ENCODE measurements around the gene WHAMM.
A peak's percentile ranks its signal among the peaks of the same experiment; 100 is the strongest.
"Not testable (repeated sequence)": the region's sequence is repeated elsewhere in the genome, so short reads cannot be mapped to it uniquely, and the experiment has no call there.

The WHAMM gene, protein sequence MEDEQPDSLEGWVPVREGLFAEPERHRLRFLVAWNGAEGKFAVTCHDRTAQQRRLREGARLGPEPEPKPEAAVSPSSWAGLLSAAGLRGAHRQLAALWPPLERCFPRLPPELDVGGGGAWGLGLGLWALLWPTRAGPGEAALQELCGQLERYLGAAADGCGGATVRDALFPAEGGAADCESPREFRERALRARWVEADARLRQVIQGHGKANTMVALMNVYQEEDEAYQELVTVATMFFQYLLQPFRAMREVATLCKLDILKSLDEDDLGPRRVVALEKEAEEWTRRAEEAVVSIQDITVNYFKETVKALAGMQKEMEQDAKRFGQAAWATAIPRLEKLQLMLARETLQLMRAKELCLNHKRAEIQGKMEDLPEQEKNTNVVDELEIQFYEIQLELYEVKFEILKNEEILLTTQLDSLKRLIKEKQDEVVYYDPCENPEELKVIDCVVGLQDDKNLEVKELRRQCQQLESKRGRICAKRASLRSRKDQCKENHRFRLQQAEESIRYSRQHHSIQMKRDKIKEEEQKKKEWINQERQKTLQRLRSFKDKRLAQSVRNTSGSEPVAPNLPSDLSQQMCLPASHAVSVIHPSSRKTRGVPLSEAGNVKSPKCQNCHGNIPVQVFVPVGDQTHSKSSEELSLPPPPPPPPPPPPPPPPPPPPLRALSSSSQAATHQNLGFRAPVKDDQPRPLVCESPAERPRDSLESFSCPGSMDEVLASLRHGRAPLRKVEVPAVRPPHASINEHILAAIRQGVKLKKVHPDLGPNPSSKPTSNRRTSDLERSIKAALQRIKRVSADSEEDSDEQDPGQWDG

GRCh38 chr15:82809308-82810060 is at the start of gene WHAMM:
Gene WHAMM (plus strand): TSS chr15:82809628. CDS start chr15:82809727, 99 bp downstream.
- DNase-seq (ENCODE audit: low read depth in 2 of 2): peak; percentile 96 to 97

DNA sequence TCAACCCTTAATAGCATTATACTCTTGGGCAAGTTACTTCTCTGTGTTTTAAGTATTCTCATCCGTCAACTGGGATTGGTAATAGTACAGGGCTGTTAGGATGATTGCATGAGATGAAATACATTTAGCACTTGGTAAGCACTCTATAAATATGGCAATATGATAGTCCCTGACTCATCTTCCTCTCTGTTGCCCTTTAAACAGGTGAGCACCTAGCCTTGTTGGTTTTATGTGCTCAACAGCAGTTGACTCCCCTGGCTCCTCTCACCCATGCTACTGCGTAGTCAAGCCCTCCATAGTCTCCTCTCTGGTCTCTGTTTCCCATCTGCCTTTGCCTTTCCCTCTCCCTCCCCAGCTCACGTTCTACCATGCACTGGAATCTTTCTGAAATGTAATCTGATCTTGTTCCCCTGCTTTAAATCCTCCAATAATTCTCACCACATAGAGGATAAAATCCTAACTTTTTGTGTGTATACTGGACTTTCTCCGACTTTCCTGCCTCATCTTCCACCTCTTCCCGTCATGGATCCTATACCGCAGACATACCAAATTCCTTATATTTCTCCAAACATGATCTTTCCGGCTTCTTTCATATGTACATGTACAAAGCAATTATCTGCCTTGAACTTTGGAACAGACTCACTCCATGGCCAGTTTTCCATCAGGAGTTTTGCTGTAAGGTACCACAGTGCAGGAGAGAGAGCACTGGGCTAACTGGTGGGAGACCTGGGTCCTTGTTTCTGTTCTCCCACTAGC is 45.9 kb upstream of the WHAMM start:
- DNase-seq (ENCODE audit: low read depth in 2 of 2): no peak

- DNase-seq (ENCODE audit: low read depth in 2 of 2): no peak
These were observed 45.3 kb upstream of the WHAMM start for GRCh38 chr15:82764117-82764490.

GRCh38 chr15:82764740-82765139 is 44.7 kb upstream of the WHAMM start:
- no peak for DNase-seq (ENCODE audit: low read depth in 2 of 2)

DNA sequence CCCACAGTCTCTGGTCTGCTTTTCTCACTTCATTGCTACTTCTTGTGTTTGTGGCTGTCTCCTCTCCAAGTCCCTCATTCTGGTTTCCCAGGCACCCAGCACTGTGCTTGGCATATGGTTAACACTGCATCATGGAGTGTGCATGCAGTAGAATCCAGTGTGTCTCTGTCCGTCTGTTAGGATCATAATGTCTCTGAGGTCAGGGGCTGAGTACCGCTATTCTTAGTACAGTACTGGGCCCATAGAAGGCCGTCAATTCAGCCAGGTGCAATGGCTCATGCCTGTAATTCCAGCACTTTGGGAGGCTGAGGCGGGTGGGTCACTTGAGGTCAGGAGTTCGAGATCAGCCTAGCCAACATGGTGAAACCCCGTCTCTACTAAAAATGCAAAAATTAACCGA is 43.2 kb upstream of the WHAMM start:
- DNase-seq (ENCODE audit: low read depth in 2 of 2): not testable (repeated sequence)

DNA sequence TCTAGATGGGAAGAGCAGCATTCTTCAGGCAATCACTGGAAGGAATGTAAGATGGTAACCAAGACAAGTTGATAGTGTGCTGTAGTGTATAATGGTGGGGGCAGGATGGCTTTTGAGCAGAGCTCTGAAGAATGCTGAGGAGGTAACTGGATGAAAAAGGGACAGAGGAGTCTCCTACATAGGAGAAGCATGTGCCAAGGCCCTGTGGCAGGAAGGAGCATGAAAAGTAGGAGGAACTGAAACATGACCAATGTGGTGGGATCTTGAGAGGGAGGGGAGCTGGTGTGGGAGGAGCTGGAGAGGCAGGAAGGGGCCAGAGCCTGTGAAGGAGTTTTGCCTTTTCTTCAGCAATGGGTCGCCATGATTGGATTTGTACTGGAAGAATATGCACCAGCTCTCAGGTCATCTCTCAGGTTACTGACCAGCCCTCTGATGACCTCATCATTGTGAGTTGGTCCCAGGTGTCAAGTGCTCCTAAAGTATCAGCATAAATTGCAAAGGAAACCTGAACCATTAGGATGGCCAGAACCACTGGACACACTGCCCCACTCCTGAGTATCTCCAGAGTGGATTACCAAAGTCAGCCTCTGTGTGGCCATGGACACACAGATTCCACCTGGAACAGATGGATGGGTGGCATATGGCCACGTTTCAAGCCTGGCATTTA is 42.1 kb upstream of the WHAMM start:
- no peak for DNase-seq (ENCODE audit: low read depth in 2 of 2)

GRCh38 chr15:82768414-82769054 is 40.9 kb upstream of the WHAMM start:
- no peak for DNase-seq (ENCODE audit: low read depth in 2 of 2)

GRCh38 chr15:82771789-82772607 is 37.4 kb upstream of the WHAMM start:
- DNase-seq (ENCODE audit: low read depth in 2 of 2): no peak

GRCh38 chr15:82774496-82774895 is 34.9 kb upstream of the WHAMM start:
- no peak for DNase-seq (ENCODE audit: low read depth in 2 of 2)

- no peak for DNase-seq (ENCODE audit: low read depth in 2 of 2)
These were observed 30.7 kb upstream of the WHAMM start for GRCh38 chr15:82778755-82779154.

DNA sequence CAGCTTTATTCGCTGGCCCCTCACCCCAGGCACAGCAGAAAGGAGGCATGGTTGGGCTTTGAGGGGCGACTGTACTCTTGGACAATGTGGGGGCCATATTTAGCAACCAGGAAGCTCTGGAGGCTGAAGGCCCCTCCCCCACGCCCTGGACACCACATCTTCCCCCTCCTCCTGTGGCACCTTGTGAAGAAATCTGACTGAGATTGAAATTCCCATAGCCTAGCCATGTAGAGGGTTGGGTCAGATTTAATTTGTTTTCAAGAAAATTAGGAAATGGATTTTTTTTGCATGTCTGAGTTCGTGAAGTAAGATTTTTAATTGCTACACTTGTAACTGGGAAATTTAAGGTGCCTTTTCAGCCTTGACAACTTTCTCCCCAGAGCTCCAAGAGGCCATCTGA is 28.1 kb upstream of the WHAMM start:
- no peak for DNase-seq (ENCODE audit: low read depth in 2 of 2)

DNA sequence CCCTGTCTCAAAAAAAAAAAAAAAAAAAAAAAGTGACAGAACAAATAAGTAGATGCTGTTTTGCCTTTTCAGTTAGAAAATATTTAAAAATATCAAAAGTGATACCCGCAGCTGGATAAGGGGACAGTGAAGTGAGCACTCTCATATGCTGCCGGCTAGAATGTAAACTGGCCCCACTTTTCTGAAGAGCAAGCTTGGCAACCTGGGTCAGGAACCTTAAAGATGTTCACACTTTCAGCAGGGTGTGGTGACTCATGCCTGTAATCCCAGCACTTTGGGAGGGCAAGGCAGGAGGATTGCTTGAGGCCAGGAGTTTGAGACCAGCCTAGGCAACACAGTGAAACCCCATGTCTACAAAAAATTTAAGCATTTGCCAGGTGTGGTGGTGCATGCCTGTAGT is 20.9 kb upstream of the WHAMM start:
- no peak for DNase-seq (ENCODE audit: low read depth in 2 of 2)

DNA sequence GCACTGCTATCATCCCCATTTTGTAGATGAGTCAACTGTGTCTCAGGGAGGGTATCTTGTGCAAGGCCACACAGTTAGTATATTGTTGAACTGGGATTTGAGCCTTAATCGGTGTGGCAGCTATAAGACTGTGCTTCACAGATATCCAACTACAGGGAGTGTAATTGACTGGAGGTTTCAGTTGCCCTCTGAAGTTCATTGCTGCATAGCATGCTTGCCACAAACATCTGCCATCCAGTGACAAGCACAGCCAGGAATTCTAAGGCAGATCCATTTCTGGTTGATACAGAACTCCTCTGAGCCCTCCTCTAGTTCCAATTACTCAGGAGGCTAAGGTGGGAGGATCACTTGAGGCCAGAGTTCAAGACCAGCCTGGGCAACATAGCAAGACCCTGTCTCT is 19.9 kb upstream of the WHAMM start:
- DNase-seq (ENCODE audit: low read depth in 2 of 2): no peak

DNA sequence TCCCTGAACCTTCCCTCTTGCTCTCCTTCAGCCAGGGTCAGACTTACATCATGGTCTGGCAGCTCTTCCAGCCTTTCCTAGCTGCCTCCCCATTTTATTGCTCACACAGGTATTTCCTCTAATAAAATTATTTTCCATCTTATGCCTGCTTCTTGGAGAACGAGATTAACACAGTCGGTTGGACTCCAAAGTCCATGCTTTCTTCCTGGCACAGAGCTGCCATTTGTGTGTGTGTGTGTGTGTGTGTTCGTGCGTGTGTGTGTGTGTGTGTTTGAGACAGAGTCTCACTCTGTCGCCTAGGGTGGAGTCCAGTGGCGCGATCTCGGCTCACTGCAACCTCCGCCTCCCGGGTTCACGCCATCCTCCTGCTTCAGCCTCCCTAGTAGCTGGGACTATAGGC is 19.1 kb upstream of the WHAMM start:
- DNase-seq (ENCODE audit: low read depth in 2 of 2): no peak

DNA sequence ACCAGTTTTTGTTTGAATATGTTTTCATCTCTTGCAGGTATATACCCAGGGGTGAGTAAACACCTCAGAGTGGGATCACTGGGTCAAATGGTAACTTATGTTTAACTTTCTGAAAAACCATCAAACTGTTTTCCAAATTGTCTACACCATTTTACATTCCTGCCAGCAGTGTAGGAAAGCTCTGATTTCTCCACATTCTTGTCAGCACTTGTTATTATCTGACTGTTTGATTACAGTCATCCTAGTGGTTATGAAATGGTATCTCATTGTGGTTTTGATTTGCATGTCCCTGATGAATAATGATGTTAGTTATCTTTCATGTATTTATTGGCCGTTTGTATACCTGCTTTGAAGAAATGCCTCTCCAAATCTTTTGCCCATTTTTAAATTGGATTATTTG is 17.4 kb upstream of the WHAMM start:
- no peak for DNase-seq (ENCODE audit: low read depth in 2 of 2)

- no peak for DNase-seq (ENCODE audit: low read depth in 2 of 2)
These were observed 15.7 kb upstream of the WHAMM start for GRCh38 chr15:82793737-82794136.

- DNase-seq (ENCODE audit: low read depth in 2 of 2): no peak
These were observed 11.3 kb upstream of the WHAMM start for GRCh38 chr15:82798104-82798503.

- DNase-seq (ENCODE audit: low read depth in 2 of 2): no peak
These were observed 10.8 kb upstream of the WHAMM start for GRCh38 chr15:82798531-82799166.

GRCh38 chr15:82799183-82799841 is 10.1 kb upstream of the WHAMM start:
- no peak for DNase-seq (ENCODE audit: low read depth in 2 of 2)

All from fibroblast of skin of left quadriceps (primary cell).